Stimulated activated CD4-positive, alpha-beta T cell treated with anti-CD3 and anti-CD28 coated beads, Interleukin-2, amount 100 ng/mL, for 4 hours (primary cell): ENCODE data around the gene ABI2.
A peak's percentile ranks its signal among the peaks of the same experiment; 100 is the strongest.
"Not testable (repeated sequence)": the region's sequence is repeated elsewhere in the genome, so short reads cannot be mapped to it uniquely, and the experiment has no call there.

Experiments
- DNase-seq: peaks from one replicate; pipeline ENCODE4 v3.0.0-alpha.2; 2020; ENCODE audit warnings: low read depth

ABI2 gene

GRCh38 chr2:203327901-203328759, at the start of gene ABI2:
ABI2 (plus strand) TSS chr2:203328394; CDS start chr2:203328515, 121 bp downstream.
- peak; percentile 59 for DNase-seq

GRCh38 chr2:203279288-203279687, 48.9 kb upstream of the ABI2 start:
- DNase-seq: no peak

- no peak for DNase-seq
These were observed 47.6 kb upstream of the ABI2 start for GRCh38 chr2:203280428-203281064.

- no peak for DNase-seq
These were observed 46.1 kb upstream of the ABI2 start for GRCh38 chr2:203282101-203282500.

GRCh38 chr2:203286532-203286931, 41.7 kb upstream of the ABI2 start:
- DNase-seq: no peak

GRCh38 chr2:203301667-203302066, 26.5 kb upstream of the ABI2 start:
- no peak for DNase-seq

GRCh38 chr2:203302586-203302985, 25.6 kb upstream of the ABI2 start:
- DNase-seq: not testable (repeated sequence)

GRCh38 chr2:203310688-203311436, 17.3 kb upstream of the ABI2 start:
- no peak for DNase-seq

- DNase-seq: no peak
These were observed 1.8 kb upstream of the ABI2 start for GRCh38 chr2:203326356-203326755.

GRCh38 chr2:203327582-203327900, 653 bp upstream of the ABI2 start:
- DNase-seq: no peak

- DNase-seq: peak; percentile 23
These were observed 756 bp downstream of the ABI2 start for GRCh38 chr2:203328760-203329540.

GRCh38 chr2:203330434-203330833, 2.2 kb downstream of the ABI2 start:
- no peak for DNase-seq

- no peak for DNase-seq
These were observed 10.1 kb downstream of the ABI2 start for GRCh38 chr2:203338322-203338721.

GRCh38 chr2:203340791-203341487, 12.7 kb downstream of the ABI2 start:
- no peak for DNase-seq

- no peak for DNase-seq
These were observed 13.6 kb downstream of the ABI2 start for GRCh38 chr2:203341741-203342310.

GRCh38 chr2:203342374-203342773, 14.2 kb downstream of the ABI2 start:
- not testable (repeated sequence) for DNase-seq

- DNase-seq: no peak
These were observed 16.5 kb downstream of the ABI2 start for GRCh38 chr2:203344667-203345066.

GRCh38 chr2:203346612-203347011, 18.4 kb downstream of the ABI2 start:
- no peak for DNase-seq

GRCh38 chr2:203347375-203347774, 19.2 kb downstream of the ABI2 start:
- DNase-seq: no peak

GRCh38 chr2:203352604-203353255, 24.5 kb downstream of the ABI2 start:
- no peak for DNase-seq

- no peak for DNase-seq
These were observed 26.8 kb downstream of the ABI2 start for GRCh38 chr2:203354966-203355365.
